A673 (cell line): ENCODE data around the gene ANKRD55. TPM values are rescaled to one million over a fixed set of nuclear protein-coding genes. Genes with fewer than 3 reads are reported as not detected.
"Not testable (repeated sequence)": the region's sequence is repeated elsewhere in the genome, so short reads cannot be mapped to it uniquely, and the experiment has no call there.

Experiments used
- BruUV-seq: library from RNA; stranded (reverse); fragments of 400-500 nt; replicated peaks from 2 replicates; lab custom pipeline; 2021; lab: Mats Ljungman, UMichigan
- CTCF ChIA-PET: fragments of 300-600 bp; sonication (Branson Sonifier 250); formaldehyde crosslinking; loops from one replicate; lab custom pipeline; 2022; ENCODE audit warnings: antibody characterized with exemption; lab: Charles Lee
- POLR2A ChIA-PET: fragments of 300-600 bp; sonication (Branson Sonifier 250); formaldehyde crosslinking; loops from one replicate; lab custom pipeline; 2022; ENCODE audit warnings: antibody characterized with exemption; ENCODE audit not compliant: low non-redundant PET; lab: Charles Lee
- DNase-seq: peaks from one replicate; pipeline ENCODE4 v3.0.0-alpha.2; 2015; ENCODE audit warnings: low spot score
- H3K27ac ChIP-seq: fragments of 200-600 bp; sonication (generic); 2 replicates; pipeline ENCODE4 v1.5.1; 2016; ENCODE audit warnings: mixed run types, low read depth, mild to moderate bottlenecking, mixed read lengths, antibody characterized with exemption, low read length; ENCODE audit not compliant: poor library complexity, severe bottlenecking
- H3K27me3 ChIP-seq: fragments of 200-600 bp; sonication (generic); replicated peaks from 2 replicates; pipeline ENCODE4 v1.6.1; 2017; ENCODE audit warnings: mixed run types, low read depth, mild to moderate bottlenecking, mixed read lengths, antibody characterized with exemption, low read length; ENCODE audit not compliant: insufficient read depth, poor library complexity
- H3K36me3 ChIP-seq: fragments of 200-600 bp; sonication (generic); 2 replicates; pipeline ENCODE4 v1.6.1; 2016; ENCODE audit warnings: mixed run types, mild to moderate bottlenecking, mixed read lengths, antibody characterized with exemption, low read length; ENCODE audit not compliant: insufficient read depth, poor library complexity, severe bottlenecking
- H3K4me1 ChIP-seq: fragments of 200-600 bp; sonication (generic); 2 replicates; pipeline ENCODE4 v1.6.1; 2017; ENCODE audit warnings: mixed run types, mild to moderate bottlenecking, mixed read lengths, antibody characterized with exemption, low read length; ENCODE audit not compliant: insufficient read depth, poor library complexity, severe bottlenecking
- H3K4me3 ChIP-seq: fragments of 200-600 bp; sonication (generic); 2 replicates; pipeline ENCODE4 v1.5.1; 2016; ENCODE audit warnings: low read depth, mixed run types, mild to moderate bottlenecking, mixed read lengths, low read length; ENCODE audit not compliant: poor library complexity, severe bottlenecking
- H3K9me3 ChIP-seq: fragments of 200-600 bp; sonication (generic); 2 replicates; pipeline ENCODE4 v1.6.1; 2016; ENCODE audit warnings: mixed run types, low read depth, mild to moderate bottlenecking, mixed read lengths, antibody characterized with exemption, low read length; ENCODE audit not compliant: poor library complexity, severe bottlenecking
- EZH2 ChIP-seq: fragments of 200-600 bp; sonication (generic); IDR thresholded peaks from 2 replicates; pipeline ENCODE4 v1.6.1; 2017; ENCODE audit warnings: borderline replicate concordance, low read depth, mild to moderate bottlenecking, mixed read lengths, antibody characterized with exemption, low read length; ENCODE audit not compliant: poor library complexity, severe bottlenecking
- intact Hi-C: fragments of 100-400 bp; cut with micrococcal nuclease; formaldehyde crosslinking; loops from one replicate; pipeline ENCODE4 v1.10.0; 2022; ENCODE audit not compliant: unreplicated experiment
- total RNA-seq: library from RNA; stranded (reverse); gene quantifications from 2 replicates; pipeline ENCODE4 v1.2.3, GENCODE V29; 2021
- TF ChIP-seq, protein P1 (sequence below): fragments of 300-800, 200-600 bp; sonication (generic); conservative IDR thresholded peaks from 2 replicates; pipeline ENCODE4 v1.5.1; 2017; ENCODE audit warnings: low read depth, mild to moderate bottlenecking, antibody characterized with exemption, low read length, moderate library complexity, mixed read lengths

ANKRD55 gene
- total RNA-seq, 1 experiment from 2014 or later: not detected

DNA sequence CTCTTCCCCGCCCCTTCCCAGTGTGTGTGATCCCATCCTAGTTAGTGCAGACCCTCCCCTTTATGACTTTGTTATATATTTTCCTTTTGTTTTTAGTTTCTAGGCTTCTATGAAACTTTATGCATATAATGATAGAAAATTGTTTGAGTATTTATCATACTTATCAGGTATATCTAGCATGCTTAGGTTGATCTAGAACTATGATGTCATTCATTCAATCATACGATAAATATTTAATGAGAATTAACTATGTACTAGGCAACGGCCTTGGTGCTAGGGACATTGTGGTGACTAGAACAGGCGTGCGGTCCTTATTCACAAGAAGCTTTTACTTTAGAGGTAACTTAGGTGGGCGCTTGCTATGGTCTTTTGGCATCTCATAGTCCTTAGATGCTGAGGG lies 13.6 kb upstream of the ANKRD55 start:
- POLR2A ChIA-PET: no interaction called here
- Histone ChIP-seq H3K36me3 (no peaks in the 10 kb centered on the region), H3K27me3 (no peaks in the 10 kb centered on the region), H3K4me1 (no peaks in the 10 kb centered on the region), H3K27ac (no peak overlapping the region), H3K4me3 (no peak overlapping the region), H3K9me3 (no peaks in the 10 kb centered on the region)
- intact Hi-C loops: no loop called here
- TF ChIP-seq, protein P1, sequence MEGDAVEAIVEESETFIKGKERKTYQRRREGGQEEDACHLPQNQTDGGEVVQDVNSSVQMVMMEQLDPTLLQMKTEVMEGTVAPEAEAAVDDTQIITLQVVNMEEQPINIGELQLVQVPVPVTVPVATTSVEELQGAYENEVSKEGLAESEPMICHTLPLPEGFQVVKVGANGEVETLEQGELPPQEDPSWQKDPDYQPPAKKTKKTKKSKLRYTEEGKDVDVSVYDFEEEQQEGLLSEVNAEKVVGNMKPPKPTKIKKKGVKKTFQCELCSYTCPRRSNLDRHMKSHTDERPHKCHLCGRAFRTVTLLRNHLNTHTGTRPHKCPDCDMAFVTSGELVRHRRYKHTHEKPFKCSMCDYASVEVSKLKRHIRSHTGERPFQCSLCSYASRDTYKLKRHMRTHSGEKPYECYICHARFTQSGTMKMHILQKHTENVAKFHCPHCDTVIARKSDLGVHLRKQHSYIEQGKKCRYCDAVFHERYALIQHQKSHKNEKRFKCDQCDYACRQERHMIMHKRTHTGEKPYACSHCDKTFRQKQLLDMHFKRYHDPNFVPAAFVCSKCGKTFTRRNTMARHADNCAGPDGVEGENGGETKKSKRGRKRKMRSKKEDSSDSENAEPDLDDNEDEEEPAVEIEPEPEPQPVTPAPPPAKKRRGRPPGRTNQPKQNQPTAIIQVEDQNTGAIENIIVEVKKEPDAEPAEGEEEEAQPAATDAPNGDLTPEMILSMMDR: no peak
- TF ChIP-seq EZH2: no peak
- BruUV-seq: no TSS peak
- DNase-seq: no peak
- CTCF ChIA-PET: no interaction called here

DNA sequence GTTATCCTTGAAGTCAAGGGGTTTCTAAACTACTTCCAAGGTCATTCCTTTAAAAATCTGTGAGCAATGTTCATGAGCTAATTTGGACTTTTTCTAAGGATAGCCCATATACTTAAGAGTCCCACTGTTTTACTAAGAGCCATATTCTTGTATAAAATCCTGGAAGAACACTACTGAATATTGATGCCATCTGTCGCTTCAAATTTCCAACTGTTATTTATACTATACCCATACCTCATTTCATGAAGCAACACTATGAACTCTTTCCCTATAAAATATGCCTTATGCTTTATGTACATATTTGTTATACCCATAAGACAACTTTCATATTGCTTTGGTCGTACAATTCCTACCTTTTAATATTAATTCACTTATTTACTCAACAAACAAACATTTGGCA lies 12.4 kb upstream of the ANKRD55 start:
- ChIA-PET POLR2A (no interaction called here), CTCF (no interaction called here)
- DNase-seq: no peak
- Histone ChIP-seq H3K27ac (no peak overlapping the region), H3K9me3 (no peaks in the 10 kb centered on the region), H3K36me3 (no peaks in the 10 kb centered on the region), H3K4me1 (no peaks in the 10 kb centered on the region), H3K27me3 (no peaks in the 10 kb centered on the region), H3K4me3 (no peak overlapping the region)
- intact Hi-C loops: no loop called here
- BruUV-seq: no TSS peak
- TF ChIP-seq, protein P1: no peak

DNA sequence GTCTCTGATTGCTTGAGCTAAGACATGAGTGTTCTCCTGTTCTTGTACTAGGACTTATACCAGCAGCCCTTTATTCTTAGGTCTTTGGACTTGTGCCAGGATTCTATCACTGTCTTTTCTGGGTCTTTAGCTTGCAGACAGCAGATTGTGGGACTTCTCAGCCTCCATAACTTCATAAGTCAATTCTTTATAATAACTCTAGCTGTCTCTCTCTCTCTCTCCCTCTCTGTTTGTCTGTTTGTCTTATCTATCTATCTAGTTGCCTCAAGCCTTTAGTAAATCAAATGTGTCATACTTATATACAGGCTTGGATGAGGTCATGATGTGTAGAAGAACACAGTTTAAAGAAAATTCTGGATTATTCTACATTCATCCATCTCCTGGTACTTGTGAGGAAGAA lies 11.5 kb upstream of the ANKRD55 start:
- Histone ChIP-seq H3K36me3 (no peaks in the 10 kb centered on the region), H3K27me3 (no peaks in the 10 kb centered on the region), H3K4me1 (no peaks in the 10 kb centered on the region), H3K4me3 (no peak overlapping the region), H3K9me3 (no peaks in the 10 kb centered on the region), H3K27ac (no peak overlapping the region)
- CTCF ChIA-PET: no interaction called here
- POLR2A ChIA-PET: no interaction called here
- TF ChIP-seq EZH2: no peak
- TF ChIP-seq, protein P1: no peak
- DNase-seq: no peak
- no TSS peak for BruUV-seq
- intact Hi-C loops: no loop called here

DNA sequence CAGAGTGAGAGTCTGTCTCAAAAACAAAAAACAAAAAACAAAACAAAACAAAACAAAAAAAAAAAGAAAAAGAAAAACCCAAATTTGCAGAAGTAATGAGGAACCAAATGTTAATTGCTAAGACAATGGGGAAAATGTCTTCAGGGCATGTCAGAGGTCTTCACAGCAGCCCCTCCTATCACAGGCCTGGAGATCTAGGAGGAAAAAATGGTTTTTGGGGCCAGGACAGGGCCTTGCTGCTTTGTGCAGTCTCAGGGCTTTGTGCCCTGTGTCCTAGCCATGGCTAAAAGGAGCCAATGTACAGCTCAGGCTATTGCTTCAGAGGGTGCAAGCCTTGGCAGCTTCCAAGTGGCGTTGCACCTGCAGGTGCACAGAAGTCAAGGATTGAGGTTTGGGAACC lies 9.1 kb upstream of the ANKRD55 start:
- H3K4me1 ChIP-seq, CTCF ChIA-PET, DNase-seq, intact Hi-C loops, H3K9me3 ChIP-seq, H3K4me3 ChIP-seq, BruUV-seq, POLR2A ChIA-PET, H3K36me3 ChIP-seq, H3K27me3 ChIP-seq, H3K27ac ChIP-seq: not testable (repeated sequence)
